HepG2 (cell line): Measurements from ENCODE around the gene HSPA5. TPM values are rescaled to one million over a fixed set of nuclear protein-coding genes. Genes with fewer than 3 reads are reported as not detected.
A peak's percentile ranks its signal among the peaks of the same experiment; 100 is the strongest.

Experiments
- ELF1 ChIP-seq: sonication (generic); formaldehyde crosslinking; IDR thresholded peaks from 2 replicates; pipeline ENCODE4 v1.4.0; 2020; ENCODE audit warnings: missing genetic modification reagents
- FOXK2 ChIP-seq: fragments of 450-650 bp; IDR thresholded peaks from 2 replicates; pipeline ENCODE4 v1.6.1; 2016
- KMT2B ChIP-seq: IDR thresholded peaks from 2 replicates; pipeline ENCODE4 v1.6.1; 2016; ENCODE audit warnings: missing genetic modification reagents, missing compliant biosample characterization
- NFKB2 ChIP-seq: sonication (generic); formaldehyde crosslinking; IDR thresholded peaks from 2 replicates; pipeline ENCODE4 v1.4.0; 2020; ENCODE audit warnings: missing genetic modification reagents, borderline replicate concordance
- SAFB2 ChIP-seq: sonication (generic); formaldehyde crosslinking; IDR thresholded peaks from 2 replicates; pipeline ENCODE4 v1.5.1; 2020; ENCODE audit warnings: missing genetic modification reagents, low read depth, mild to moderate bottlenecking, borderline replicate concordance
- SCMH1 ChIP-seq: sonication (generic); formaldehyde crosslinking; IDR thresholded peaks from 2 replicates; pipeline ENCODE4 v1.9.0; 2021; ENCODE audit warnings: missing genetic modification reagents, mild to moderate bottlenecking, borderline replicate concordance
- SMAD9 ChIP-seq: sonication (generic); formaldehyde crosslinking; IDR thresholded peaks from 2 replicates; pipeline ENCODE4 v1.5.1; 2020; ENCODE audit warnings: mild to moderate bottlenecking, missing genetic modification reagents
- SP140L ChIP-seq: sonication (generic); formaldehyde crosslinking; IDR thresholded peaks from 2 replicates; pipeline ENCODE4 v1.4.0; 2020; ENCODE audit warnings: missing genetic modification reagents, borderline replicate concordance
- TCF7 ChIP-seq: sonication (generic); IDR thresholded peaks from 2 replicates; pipeline ENCODE4 v1.6.1; 2016; ENCODE audit warnings: antibody characterized with exemption, low read depth
- TMF1 ChIP-seq: sonication (generic); formaldehyde crosslinking; IDR thresholded peaks from 2 replicates; pipeline ENCODE4 v1.8.1; 2022; ENCODE audit warnings: low read depth, missing genetic modification reagents
- ZBTB21 ChIP-seq: sonication (generic); formaldehyde crosslinking; IDR thresholded peaks from 2 replicates; pipeline ENCODE4 v1.4.0; 2020; ENCODE audit warnings: missing genetic modification reagents
- ZKSCAN8 ChIP-seq: IDR thresholded peaks from 2 replicates; pipeline ENCODE4 v1.6.1; 2016; ENCODE audit warnings: borderline replicate concordance, missing genetic modification reagents, missing compliant biosample characterization
- ZNF138 ChIP-seq: sonication (generic); formaldehyde crosslinking; IDR thresholded peaks from 2 replicates; pipeline ENCODE4 v1.5.0; 2020; ENCODE audit warnings: mild to moderate bottlenecking, low read depth, missing genetic modification reagents
- ZNF577 ChIP-seq: sonication (generic); formaldehyde crosslinking; IDR thresholded peaks from 2 replicates; pipeline ENCODE4 v1.4.0; 2020; ENCODE audit warnings: mild to moderate bottlenecking, low read depth, missing genetic modification reagents, borderline replicate concordance
- ZNF772 ChIP-seq: sonication (generic); formaldehyde crosslinking; IDR thresholded peaks from 2 replicates; pipeline ENCODE4 v1.5.0; 2020; ENCODE audit warnings: mild to moderate bottlenecking, missing genetic modification reagents
- ZNF816 ChIP-seq: sonication (generic); formaldehyde crosslinking; IDR thresholded peaks from 2 replicates; pipeline ENCODE4 v1.8.0; 2022; ENCODE audit warnings: missing genetic modification reagents, mild to moderate bottlenecking, borderline replicate concordance
- polyA plus RNA-seq, 8 experiments: library from polyadenylated mRNA; depleted of rRNA in 3 of 8; stranded (reverse) in 7 of 8; unstranded in 1 of 8; fragments of >200 nt; fragmentation: Illumina TruSeq in 4 of 8; extraction: Trizol in 4 of 8; gene quantifications; 2 replicates each; pipeline versions ENCODE4 v1.2.1 to v1.2.3, GENCODE V29; 2011 to 2016; ENCODE audit warnings: low read depth in 4 of 8, missing spikeins in 1 of 8, mixed read lengths in 1 of 8; ENCODE audit not compliant: insufficient read depth in 1 of 8
- total RNA-seq, 5 experiments: library from RNA; depleted of rRNA; stranded (reverse); fragments of >200 nt; fragmentation: Illumina TruSeq; extraction: Trizol; gene quantifications; 2 replicates each; pipeline ENCODE4 v1.2.3, GENCODE V29; 2016; ENCODE audit warnings: low read depth in 1 of 5
- TF ChIP-seq, protein P1 (sequence below): sonication (generic); formaldehyde crosslinking; IDR thresholded peaks from 2 replicates; pipeline ENCODE4 v1.8.1; 2023; ENCODE audit warnings: missing genetic modification reagents, mild to moderate bottlenecking, borderline replicate concordance
- TF ChIP-seq, protein P2 (sequence below): sonication (generic); formaldehyde crosslinking; IDR thresholded peaks from 2 replicates; pipeline ENCODE4 v1.8.0; 2023; ENCODE audit warnings: mild to moderate bottlenecking, missing genetic modification reagents
- TF ChIP-seq, protein P3 (sequence below): sonication (generic); formaldehyde crosslinking; IDR thresholded peaks from 2 replicates; pipeline ENCODE4 v1.5.0; 2020; ENCODE audit warnings: mild to moderate bottlenecking, missing genetic modification reagents
- TF ChIP-seq, protein P4 (sequence below): sonication (generic); formaldehyde crosslinking; IDR thresholded peaks from 2 replicates; pipeline ENCODE4 v1.4.0; 2020; ENCODE audit warnings: mild to moderate bottlenecking, missing genetic modification reagents
- TF ChIP-seq, protein P5 (sequence below): sonication (generic); formaldehyde crosslinking; IDR thresholded peaks from 2 replicates; pipeline ENCODE4 v1.8.1; 2023; ENCODE audit warnings: mild to moderate bottlenecking, inconsistent platforms, moderate library complexity, missing genetic modification reagents, borderline replicate concordance

HSPA5 gene
- total and polyA plus RNA-seq, 2 of the 13 experiments (the other 11 are each of a cell fraction or from before 2014, with no cell fraction given) = 201 to 206 TPM

DNA sequence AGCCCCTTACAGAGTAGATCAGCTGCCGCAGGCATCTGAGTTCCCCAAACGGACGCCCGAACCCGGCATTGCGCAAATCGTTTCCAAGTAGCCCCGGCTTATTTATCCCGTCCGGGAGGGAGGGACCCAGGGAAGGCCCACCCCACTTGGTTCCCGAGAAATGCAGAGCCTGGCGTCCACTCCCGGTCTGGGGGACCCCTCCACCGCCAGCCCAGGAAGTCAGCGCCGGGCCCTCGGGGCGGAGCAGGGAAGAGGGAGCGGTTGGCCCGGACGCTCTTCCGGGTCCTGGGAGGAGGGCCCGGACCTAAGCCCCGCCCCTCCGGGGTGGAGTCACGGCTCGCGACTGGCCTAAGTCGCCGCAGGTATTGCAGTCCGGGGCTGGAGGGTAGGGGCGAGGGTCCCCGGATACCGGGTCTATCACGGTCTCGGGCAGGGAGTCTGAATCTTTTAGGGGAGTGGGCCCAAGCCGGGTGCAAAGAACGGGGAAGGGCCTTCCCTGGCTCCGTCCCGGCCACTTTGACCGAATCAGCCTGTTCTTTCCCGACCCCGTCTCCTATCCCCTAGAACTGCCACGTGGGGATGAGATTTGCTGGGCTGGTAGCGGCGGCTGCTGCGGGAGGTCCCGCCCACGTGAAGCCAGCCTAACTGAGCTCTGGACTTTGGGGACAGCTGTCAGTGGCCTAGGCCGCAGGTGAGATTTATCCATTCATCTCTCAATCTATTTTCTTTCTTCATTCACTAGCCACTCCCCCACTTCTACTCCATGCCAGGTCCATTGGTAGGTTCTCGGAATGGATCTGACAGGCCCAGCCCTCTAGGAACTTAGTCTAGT is 40.7 kb downstream of the HSPA5 start, which contains the start of gene RABEPK (continued):
- TF ChIP-seq, protein P1, sequence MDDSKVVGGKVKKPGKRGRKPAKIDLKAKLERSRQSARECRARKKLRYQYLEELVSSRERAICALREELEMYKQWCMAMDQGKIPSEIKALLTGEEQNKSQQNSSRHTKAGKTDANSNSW (CRISPR knock-in tag) = peak; percentile 47; the same call in 1 of the 2 replicates
- peak; percentile 72 for TF ChIP-seq KMT2B (CRISPR knock-in tag)
- TF ChIP-seq SMAD9 (CRISPR knock-in tag) = no peak
- TF ChIP-seq SP140L = no peak
- TF ChIP-seq ZNF772 (CRISPR knock-in tag) = no peak
- TF ChIP-seq ZNF577 (CRISPR knock-in tag) = no peak
- TF ChIP-seq, protein P2, sequence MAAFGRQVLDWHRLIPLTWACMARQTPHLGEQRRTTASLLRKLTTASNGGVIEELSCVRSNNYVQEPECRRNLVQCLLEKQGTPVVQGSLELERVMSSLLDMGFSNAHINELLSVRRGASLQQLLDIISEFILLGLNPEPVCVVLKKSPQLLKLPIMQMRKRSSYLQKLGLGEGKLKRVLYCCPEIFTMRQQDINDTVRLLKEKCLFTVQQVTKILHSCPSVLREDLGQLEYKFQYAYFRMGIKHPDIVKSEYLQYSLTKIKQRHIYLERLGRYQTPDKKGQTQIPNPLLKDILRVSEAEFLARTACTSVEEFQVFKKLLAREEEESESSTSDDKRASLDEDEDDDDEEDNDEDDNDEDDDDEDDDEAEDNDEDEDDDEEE = 0 out of 2 replicates have a peak, but pooled peaks have one; percentile 47
- no peak for TF ChIP-seq ZKSCAN8 (CRISPR knock-in tag)
- TF ChIP-seq, protein P3, sequence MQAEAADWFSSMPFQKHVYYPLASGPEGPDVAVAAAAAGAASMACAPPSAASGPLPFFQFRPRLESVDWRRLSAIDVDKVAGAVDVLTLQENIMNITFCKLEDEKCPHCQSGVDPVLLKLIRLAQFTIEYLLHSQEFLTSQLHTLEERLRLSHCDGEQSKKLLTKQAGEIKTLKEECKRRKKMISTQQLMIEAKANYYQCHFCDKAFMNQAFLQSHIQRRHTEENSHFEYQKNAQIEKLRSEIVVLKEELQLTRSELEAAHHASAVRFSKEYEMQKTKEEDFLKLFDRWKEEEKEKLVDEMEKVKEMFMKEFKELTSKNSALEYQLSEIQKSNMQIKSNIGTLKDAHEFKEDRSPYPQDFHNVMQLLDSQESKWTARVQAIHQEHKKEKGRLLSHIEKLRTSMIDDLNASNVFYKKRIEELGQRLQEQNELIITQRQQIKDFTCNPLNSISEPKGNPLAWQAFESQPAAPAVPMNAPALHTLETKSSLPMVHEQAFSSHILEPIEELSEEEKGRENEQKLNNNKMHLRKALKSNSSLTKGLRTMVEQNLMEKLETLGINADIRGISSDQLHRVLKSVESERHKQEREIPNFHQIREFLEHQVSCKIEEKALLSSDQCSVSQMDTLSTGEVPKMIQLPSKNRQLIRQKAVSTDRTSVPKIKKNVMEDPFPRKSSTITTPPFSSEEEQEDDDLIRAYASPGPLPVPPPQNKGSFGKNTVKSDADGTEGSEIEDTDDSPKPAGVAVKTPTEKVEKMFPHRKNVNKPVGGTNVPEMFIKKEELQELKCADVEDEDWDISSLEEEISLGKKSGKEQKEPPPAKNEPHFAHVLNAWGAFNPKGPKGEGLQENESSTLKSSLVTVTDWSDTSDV (CRISPR knock-in tag) = no peak
- TF ChIP-seq ELF1 (CRISPR knock-in tag) = peak; percentile 99
- TF ChIP-seq TMF1 (CRISPR knock-in tag) = no peak; the same call in 1 of the 2 replicates
- no peak for TF ChIP-seq ZNF138 (CRISPR knock-in tag)
- TF ChIP-seq ZBTB21 = no peak
- TF ChIP-seq, protein P4, sequence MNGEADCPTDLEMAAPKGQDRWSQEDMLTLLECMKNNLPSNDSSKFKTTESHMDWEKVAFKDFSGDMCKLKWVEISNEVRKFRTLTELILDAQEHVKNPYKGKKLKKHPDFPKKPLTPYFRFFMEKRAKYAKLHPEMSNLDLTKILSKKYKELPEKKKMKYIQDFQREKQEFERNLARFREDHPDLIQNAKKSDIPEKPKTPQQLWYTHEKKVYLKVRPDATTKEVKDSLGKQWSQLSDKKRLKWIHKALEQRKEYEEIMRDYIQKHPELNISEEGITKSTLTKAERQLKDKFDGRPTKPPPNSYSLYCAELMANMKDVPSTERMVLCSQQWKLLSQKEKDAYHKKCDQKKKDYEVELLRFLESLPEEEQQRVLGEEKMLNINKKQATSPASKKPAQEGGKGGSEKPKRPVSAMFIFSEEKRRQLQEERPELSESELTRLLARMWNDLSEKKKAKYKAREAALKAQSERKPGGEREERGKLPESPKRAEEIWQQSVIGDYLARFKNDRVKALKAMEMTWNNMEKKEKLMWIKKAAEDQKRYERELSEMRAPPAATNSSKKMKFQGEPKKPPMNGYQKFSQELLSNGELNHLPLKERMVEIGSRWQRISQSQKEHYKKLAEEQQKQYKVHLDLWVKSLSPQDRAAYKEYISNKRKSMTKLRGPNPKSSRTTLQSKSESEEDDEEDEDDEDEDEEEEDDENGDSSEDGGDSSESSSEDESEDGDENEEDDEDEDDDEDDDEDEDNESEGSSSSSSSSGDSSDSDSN (CRISPR knock-in tag) = peak; percentile 67
- TF ChIP-seq SAFB2 (CRISPR knock-in tag) = no peak
- TF ChIP-seq, protein P5, sequence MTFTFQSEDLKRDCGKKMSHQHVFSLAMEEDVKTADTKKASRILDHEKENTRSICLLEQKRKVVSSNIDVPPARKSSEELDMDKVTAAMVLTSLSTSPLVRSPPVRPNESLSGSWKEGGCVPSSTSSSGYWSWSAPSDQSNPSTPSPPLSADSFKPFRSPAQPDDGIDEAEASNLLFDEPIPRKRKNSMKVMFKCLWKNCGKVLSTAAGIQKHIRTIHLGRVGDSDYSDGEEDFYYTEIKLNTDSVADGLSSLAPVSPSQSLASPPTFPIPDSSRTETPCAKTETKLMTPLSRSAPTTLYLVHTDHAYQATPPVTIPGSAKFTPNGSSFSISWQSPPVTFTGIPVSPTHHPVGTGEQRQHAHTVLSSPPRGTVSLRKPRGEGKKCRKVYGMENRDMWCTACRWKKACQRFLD (CRISPR knock-in tag) = no peak
- 0 out of 2 replicates have a peak, but pooled peaks have one; percentile 43 for TF ChIP-seq NFKB2 (CRISPR knock-in tag)
- no peak for TF ChIP-seq TCF7
- peak; percentile 56 for TF ChIP-seq ZNF816 (CRISPR knock-in tag)
- TF ChIP-seq FOXK2 = no peak
- no peak for TF ChIP-seq SCMH1 (CRISPR knock-in tag)
